NOMO-1 treated with DMSO at 0.1 percent for 48 hours (cell line): ENCODE measurements around the gene THRA.

ENCODE experiments used
- DNase-seq: peaks from one replicate; lab custom pipeline; 2025; ENCODE audit not compliant: unreplicated experiment; lab: John Stamatoyannopoulos, UW

THRA gene

DNA sequence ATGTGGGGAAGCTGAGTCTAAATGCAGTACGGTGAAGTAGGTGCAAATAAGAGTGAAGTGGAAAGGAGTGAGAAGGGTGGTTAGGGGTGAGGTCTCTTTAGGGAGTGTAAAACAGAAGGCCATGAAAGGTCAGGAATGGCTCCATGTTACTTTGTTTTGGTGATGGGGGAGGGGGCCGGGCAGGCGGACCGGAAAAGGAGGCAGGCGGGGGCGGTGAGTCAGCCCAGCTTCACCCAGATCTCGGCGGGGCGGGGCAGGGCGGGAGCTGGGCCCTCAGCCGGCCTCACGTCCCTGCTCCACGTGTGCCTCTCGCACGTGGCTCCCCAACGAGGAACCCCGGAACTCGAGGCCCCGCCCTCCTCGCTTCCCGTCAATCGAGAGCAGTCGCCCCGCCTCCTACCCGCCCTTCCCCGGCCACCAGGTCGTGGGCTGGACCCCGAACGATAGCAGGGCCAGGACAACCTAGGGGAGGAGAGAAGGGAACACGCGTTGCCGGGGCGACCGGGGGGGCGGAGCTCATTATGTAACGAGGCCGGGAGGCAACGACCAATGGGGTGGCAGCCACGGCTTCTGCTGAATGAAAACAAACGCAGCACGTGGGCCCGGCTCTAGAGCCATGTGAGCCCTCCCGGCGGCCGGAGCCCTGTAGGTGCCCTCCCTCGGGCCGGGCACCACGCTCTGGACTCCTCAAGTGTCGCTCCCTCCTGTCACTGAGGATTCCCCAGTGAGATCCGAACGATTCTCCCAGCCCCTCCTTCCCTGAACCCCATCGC, 36.3 kb downstream of the THRA start:
- peak; percentile 98 for DNase-seq

DNA sequence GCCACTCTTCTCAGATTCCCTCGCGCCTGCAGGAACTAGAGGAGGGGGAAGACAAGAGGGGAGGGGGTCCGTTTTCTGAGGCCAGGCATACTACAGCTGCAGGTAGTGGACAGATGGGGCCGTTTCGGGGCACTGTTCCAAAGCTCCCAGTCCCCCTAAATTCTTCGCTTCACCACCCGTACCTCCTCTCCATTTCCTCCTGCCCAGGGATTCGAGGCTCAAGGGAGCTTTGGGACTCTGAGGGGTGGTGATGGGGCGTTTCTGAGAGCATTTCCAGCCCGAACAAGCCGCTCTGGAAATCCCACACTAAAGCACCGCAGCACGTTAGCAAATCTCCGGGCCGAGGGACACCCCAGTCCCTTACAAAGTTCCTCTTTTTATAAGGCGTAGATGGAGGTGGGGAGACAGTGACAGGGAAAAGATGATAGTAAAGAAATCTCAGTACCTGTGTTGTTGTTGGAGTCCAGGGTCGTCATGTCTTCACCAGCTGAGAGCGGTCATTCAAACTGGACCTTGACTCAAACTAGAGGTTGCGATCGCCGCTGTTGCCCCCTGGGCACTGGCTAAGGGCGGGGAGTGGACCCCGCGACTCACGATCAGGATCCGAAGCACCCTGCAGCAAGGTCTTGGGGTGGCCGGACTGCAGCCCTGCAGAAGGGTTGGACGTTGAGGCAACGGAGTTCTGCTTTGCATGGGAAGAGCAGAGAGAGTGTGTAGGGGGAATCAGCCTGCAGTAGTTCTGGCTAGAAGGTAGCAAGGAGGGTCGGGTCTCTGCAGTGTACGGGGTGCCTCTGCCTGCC, 37.1 kb downstream of the THRA start:
- DNase-seq = peak; percentile 36

DNA sequence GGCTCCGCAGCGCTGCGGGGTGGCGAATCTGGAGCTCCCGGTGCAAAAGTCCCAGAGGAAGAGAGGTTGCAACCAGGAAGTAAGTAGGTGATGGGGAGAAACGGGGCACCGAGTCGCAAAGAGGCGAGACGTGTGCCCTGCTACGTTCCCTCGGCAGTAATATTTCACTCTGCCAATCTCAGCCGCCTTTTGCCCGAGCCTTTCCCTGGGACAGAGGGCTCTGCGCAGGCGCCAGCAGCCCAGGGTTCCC, 37.6 kb downstream of the THRA start, which contains the start of gene NR1D1:
NR1D1 (minus strand) TSS at position 171 of the 250 bp plus-strand sequence. CDS start 495 bp downstream, outside the sequence.
- no peak for DNase-seq

DNA sequence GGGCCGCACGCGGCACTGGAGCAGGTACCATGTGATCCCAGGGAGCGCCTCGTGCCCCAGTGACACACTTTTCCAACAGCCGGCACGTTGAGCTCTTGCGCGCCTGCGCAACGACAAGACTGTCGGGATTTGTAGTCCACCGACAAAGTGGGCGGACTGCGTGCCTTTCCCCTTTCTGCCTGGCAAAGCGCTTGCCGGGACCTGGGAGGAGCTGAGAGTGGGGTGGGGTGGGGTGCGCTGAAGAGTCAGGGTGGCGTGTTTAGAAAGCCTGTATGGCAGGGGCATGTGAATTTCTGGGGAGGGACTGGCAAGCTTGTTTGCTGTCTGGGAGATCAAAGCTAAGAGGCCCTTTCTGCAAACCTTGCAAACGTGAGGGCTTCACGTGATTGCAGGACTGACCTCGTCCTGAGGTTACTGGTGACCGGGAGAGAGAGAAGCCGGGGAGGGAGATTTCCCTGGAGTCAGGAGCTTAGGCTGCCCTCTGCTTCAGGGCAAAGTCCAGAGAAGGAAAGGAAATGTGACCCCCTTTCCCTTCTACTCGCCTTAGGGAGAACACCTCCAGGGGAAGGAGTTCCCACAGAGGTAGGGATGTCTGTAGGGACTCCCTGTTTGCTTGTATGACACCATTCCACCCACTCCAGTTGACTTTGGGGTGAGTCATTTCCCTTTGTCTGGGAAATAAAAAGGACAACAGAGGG, 38.1 kb downstream of the THRA start:
- peak; percentile 88 for DNase-seq

DNA sequence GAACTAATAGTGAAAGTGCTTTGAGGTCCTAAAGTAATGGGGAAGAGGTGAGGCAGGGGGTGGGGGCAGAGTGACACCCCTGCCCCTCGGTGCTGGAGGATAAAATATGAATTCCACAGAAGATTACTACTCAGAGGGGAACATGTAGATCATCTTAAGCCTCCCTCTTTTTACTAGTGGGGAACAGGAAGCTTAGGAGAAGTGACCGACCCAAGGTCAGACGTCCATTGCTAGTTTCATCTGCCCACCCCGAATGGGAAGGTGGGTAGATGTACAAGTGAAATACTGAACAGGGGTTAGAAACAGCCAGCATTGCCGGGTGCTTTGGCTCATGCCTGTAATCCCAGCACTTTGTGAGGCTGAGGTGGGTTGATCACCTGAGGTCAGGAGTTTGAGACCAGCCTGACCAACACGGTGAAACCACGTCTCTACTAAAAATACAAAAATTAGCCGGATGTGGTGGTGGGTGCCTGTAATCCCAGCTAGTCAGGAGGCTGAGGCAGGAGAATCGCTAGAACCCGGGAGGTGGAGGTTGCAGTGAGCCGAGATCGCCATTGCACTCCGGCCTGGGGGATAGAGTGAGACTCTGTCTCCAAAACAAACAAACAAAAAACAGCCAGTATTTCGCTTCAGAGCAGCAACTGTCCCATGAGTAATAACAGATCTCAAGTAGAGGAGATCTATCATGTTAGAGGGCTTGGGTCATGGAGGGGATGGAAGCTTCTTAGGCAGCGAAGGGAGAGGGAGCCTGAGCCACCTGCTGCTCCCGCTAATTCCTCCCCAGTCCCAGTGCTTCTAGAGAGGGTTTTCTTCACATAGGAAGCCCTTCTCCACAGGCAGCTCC, 38.8 kb downstream of the THRA start:
- no peak for DNase-seq

DNA sequence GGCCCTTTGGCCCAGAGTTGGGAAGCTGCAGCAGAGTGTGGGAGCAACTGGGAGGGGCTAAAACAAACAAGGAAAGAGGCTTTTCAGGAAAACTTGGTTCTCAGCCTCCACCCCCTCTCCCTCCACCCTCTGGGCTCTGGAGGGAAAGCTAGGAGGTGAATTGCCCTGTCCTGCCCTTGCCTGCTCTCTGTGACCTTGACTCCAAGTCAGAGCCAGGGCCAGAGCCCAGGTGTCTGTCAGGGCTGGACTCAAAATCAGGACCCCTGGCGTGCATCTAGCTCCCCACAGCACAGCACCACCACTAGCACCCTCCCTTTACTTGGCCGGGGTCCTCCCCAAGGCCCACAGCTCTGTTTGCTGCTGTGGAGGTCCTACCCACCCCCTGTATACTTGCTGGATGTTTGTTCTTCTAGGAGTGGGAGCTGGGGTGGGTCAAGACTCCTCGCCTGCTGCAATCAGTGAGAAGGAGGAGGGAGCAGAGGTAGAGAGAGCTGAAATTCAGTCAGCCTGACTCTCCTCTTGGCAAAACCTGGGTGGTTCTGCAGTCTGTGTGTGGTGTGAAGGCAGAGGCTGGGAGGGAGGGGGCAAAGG, 40.4 kb downstream of the THRA start:
- no peak for DNase-seq

DNA sequence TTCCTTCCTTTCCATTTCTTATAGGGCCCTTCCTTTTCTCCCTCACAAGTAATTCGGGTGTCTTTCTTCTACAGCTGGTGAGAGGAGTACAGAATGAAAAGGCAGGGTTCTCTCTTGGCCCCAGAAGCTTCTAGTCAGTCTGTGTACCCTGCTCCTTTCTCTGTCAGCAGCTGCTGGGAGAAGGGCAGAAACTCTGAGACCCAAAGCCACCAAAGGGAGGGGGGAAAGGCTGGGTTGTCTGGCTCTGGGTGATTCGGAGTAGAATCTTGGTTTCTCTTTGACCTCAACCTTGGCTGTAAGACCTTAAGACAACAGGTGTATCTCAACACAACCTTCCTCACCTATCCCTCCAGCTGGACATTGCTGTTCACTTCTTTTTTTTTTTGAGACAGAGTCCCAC, 40.9 kb downstream of the THRA start:
- no peak for DNase-seq

DNA sequence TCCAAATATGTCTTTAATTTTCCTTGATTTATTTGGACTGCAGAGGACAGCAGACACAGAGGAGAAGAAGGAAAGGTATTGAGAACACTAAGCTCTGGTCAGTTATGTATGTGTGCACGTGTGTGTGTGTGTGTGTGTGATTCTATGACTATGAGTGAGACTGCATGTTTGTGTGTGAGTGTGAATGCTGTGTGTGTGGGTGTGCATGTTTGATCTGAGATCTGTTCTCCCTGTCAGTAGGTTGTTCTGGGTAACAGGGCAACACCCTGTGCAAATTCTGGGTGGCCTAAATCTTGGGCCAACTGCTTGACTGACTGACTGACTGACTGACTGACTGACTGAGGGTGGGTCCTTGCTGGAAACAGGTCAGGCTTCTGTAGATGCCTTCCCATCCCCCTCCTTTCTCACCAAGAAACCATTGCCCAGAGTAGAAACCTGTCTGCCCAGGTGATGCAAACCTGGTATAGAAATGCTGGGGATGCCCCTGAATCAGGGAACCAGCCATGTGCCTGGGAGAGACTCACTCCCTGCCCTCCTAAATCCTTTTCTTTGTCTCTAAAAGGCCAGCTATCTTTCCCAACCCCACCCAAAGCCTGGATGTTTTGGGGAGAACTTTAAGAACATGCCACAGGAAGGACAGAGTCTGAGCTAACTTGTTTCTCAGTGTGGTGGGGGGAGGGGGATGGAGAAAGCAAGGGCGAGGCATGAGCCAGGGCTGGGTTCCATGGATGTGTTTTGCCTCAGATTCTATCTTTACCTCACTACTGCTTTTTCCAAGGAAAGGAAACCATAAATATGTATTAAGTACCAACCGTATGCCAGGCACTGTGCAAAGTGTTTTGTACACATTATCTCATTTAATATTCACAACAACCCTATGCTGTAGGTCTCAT, 42.1 kb downstream of the THRA start:
- no peak for DNase-seq

DNA sequence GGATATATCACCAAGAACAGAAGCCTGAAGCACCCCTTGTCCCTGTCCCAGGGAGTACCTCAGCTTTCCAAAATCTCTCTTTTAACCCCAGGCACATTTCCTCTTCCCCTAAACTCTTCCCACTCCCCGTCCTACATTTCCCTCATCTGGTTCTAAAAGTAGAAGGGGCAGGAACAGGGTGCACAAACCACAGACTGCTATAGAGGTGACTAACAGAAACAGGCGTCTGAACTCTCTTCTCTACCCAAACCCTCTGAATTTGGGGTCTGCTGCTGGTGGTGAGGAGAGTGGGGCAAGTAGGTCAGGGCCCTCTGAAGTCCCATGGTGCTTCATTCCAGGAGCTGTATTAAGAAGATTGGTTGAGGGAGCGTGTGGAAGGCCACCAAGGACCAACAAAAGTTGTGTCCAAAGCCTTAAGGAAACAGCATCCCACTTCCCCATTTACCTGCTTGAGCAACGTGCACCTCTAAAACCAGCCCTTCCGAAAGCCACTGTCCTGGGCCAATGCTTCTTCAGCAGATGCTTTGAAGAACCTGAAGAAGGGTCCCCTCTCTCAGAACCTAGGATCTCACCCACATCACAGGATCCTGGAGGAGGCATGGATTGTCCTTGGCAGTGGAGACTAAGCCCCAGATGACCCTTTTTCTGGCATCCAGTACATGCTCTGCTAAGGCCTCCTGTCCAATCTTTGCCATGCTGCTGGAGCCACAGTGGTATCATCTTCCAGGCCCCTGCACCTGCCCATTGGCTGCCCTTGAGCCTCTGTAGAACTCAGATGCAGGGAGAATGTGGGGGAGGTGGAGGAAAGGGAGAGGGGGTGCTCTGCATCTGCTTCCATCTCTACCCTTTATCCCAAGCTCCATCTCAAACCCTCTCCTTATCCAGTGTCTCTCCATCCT, 43.3 kb downstream of the THRA start:
- DNase-seq = no peak

DNA sequence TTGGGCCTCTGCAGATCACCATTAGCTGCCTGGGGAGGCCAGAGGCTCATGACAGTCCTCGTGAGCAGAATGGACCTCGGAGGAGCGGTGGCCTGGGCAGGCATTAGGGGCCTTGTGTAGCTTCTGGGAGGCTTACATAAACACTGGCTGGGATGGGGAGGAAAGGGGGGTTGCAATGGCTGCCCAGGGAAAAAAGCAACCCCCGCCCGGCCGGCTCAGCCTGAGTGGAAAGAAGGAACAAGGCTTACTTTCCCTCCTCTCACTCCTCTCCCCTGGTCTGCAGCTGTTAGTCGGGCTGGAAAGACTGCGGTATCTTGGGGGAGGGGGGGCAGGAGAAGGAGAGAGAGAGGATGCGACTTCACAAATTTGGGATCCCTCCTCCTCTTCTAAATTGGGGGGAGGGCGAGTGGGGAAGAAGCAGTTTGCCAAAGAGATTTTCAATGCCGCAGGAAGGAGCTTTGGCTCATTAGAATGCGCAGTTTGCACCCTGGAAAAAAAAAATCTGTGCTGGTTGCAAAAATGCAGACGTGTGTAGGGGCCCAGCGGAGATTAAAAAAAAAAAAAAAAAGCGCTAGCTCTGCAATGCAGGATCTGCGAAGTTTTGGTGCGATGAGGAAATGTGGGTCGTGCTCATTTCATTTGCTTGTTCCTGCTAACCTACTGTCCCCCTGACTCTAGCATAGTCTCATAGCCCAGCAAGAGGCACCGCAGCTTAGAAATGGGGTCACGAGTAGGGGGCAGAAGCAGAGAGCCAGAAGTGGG, 44.2 kb downstream of the THRA start:
- peak; percentile 23 for DNase-seq

DNA sequence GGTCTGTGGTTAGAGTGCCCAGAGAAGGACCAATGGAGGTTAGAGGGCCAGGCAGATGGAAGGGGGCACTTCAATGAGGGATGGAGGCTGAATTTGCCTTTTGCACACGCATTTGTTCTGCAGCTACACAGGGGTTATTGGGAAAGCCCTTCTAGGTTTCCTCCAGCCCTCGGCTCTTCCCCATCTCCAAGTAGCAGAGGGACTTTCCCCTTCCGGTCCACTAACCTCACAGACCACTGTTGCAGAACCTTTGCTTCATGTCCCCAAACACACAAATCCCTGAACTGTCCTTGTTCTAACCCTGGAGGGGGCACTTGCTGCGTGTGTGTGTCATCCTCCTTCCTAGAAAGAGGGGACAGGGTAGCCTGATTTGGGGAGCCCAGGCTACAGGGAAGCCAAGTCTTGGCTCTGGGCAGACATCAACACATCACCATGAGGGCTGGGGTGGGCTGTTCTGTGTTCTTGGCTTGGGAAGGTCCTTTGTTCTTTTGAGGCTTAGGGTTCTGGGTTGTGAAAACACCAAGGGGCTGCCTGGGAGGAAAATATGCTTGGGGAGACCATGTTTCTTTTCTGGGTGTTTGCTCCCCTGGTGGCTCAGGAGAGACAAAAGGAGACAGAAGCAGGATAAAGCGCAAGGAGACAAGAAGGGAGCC, 44.9 kb downstream of the THRA start:
- DNase-seq = peak; percentile 53

DNA sequence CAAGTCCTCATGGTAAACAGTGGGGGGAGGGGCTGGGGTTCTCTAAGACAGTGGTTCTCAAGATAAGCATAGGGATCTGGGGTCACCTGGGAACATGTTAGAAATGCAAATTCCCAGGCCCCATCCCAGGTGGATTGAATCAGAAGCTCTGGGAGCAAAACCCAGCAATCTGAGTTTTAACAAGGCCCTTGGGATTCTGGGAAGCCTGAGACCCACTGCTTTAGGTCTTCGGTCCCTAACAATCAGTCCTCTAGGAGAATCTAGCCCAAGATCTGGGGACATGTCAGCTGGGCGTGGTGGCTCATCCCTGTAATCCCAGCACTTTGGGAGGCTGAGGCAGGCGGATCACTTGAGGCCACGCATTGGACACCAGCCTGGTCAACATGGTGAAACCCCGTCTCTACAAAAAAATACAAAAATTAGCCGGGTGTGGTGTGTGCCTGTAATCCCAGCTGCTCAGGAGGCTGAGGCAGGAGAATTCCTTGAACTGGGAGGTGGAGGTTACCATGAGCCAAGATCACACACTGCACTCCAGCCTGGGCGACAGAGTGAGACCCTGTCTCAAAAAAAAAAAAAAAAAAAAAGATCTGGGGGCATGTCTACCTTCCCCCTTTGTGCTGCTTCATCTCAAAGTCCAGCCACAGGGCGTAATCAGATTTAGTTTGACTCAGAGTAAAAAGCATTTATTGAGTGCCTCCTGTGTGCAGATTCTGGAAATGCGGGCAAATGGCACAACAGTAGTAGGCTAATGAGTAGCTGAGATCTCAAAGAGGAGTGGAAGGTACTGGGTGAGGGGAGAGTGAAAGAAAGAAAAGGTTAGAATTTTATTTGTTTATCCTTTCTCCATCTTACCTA, 46.4 kb downstream of the THRA start:
- no peak for DNase-seq

DNA sequence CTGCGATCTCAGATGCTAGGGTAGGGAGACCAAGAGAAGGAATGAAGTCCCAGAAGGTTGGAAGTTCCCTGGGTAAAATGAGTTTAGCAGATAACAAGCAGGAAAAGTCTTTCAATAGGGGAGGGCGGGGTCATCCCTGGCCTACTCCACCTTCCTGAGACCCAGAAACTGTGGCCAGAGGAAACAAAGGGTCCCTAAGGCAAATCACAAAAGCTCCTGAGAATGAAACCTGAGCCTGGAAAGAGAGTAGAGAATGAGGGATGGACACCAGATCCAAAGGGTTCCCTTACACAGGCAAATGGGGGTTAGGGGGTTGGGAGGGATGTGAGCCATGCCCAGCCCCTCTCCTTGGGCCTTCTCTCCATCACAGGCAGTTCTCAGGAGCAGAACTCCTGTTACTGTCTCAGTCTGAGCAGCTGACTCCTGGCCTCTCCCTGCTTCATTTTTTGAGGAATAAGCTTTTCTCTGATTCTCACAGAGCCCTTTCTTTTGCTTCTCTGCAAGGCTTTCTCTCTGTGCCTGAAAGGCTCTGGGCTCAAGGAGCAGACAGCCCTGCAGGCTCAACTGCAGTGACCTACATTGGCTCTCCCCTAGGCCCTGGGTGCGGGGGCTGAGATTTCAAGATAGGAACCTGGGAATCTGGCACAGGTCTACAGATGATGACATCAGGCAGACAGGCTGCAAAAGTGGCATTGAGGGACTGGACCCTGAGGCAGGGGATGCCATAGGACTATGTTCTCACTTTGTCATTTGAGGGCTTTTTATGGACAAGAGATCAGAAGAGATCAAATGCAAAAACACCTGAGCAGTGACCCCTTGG, 47.5 kb downstream of the THRA start:
- DNase-seq = no peak

DNA sequence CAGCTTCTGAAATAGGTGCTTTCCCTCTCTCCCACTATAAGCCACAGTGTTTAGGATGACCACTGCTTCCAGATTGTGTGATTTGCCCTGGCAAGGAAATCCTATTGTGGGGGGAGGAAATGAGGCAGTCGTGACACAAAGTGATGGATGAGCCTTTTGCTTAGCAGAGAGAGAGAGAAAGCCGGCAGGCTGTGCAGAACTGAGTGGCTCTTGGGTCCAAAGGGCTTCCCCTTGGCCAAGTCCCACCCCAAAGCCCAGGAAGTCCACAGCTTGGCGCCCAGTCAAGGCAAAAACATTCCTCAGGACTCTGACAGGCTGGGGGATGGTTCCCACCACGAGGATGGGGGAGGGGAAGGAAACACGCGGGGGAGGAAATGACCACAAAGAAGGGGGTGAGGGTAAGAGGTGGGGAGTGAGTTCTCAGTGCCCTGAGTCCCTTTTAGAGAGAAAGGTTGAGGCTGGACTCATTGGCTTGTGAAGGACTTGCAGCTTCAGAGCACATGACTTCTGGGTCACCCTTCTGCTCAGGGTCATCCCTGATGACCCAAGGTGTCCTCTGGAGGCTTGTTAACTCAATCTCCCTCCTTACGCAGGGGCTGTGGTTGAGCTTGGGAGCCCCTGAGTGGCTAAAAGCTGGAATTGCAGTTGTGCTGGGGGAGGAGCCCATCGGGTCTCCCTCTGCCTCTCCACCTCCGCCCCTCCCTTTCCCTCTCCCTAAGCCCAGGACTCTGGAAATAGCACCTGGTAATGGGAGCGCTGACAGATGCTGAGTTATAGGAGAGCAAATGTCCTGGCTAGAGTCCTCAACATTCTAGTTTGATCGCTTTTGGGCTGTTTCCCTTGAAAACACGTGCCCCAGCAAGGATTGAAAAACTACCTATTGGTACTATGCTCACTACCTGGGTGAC, 48.7 kb downstream of the THRA start:
- DNase-seq = peak; percentile 84
